Medulla oblongata (tissue), 1 donor: Measurements from ENCODE around the gene DPP8.
A peak's percentile ranks its signal among the peaks of the same experiment; 100 is the strongest.
"Not testable (repeated sequence)": the region's sequence is repeated elsewhere in the genome, so short reads cannot be mapped to it uniquely, and the experiment has no call there.

Source experiments
- DNase-seq: peaks from one replicate; pipeline ENCODE4 v3.0.0-alpha.2; 2015; ENCODE audit errors: extremely low spot score

The DPP8 gene

GRCh38 chr15:65516997-65517865 is at the start of gene DPP8:
DPP8 (minus strand) TSS chr15:65517689; CDS start chr15:65512553, 5,136 bp downstream.
- DNase-seq, result peak; percentile 93

DNA sequence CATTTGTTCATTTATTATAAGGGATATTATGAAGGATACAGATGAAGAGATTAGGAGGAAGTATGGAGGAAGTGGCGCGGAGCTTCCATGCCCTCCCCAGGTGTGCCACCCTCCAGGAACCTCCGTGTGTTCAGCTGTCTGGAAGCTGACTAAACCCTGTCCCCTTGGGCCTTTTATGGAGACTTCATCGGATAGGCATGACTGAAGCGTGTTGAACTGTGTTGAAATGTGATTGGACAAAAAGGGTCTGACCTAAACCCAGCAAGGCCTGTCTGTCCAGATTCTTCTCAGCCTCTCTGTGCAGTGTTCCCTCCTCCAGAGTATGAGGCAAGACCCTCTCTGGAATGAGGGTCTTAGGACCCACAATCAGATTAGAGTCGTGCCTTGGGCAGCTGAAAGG is 44.4 kb upstream of the DPP8 start:
- no peak for DNase-seq

DNA sequence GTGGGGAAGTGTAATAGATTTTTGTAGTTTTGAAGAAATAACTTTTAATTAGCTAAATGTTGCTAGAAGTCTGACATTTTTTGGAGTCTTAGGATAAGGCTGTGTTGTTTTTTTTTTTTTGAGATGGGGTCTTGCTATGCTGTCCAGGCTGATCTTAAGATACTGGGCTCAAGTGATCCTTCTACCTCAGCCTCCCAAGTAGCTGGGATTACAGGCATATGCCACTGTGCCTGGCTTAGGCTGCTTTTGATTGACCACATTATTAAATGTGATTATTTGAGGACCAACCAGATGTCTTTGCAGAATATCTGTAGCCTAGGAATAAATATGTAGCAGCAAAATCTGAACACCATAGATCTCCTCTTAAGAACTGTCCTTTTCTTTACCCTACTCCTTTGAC is 42.5 kb upstream of the DPP8 start:
- DNase-seq, result no peak

- DNase-seq, result no peak
These were observed 41.7 kb upstream of the DPP8 start for GRCh38 chr15:65558997-65559760.

GRCh38 chr15:65558336-65558735 is 40.8 kb upstream of the DPP8 start:
- DNase-seq, result no peak

- no peak for DNase-seq
These were observed 39.1 kb upstream of the DPP8 start for GRCh38 chr15:65556622-65557021.

GRCh38 chr15:65553691-65554090 is 36.2 kb upstream of the DPP8 start:
- no peak for DNase-seq

DNA sequence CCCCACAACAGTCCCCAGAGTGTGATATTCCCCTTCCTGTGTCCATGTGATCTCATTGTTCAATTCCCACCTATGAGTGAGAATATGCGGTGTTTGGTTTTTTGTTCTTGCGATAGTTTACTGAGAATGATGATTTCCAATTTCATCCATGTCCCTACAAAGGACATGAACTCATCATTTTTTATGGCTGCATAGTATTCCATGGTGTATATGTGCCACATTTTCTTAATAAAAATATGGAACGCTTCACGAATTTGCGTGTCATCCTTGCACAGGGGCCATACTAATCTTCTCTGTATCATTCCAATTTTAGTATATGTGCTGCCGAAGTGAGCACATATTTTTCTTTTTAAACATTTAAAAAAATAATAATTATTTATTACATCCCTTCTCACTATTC is 35.4 kb upstream of the DPP8 start:
- DNase-seq, result not testable (repeated sequence)

DNA sequence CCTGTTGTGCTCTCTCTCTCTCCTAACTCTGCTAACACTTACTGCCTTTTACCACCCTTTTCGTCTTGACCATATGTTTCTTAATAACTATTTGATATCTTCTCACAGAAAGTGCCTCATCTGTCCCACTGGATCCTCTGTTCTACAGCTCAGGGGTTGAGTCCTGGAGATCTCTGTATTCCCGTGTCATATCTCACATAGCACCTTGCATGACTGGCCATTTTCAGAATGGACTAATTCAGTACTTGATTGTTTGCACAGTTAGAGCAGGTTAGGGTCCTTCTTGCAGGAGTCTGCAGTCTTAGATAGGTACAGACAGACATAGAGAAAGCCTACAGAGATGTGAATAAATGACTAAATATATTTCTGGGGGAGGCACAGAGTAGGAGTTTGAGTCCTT is 33.7 kb upstream of the DPP8 start:
- DNase-seq, result no peak

DNA sequence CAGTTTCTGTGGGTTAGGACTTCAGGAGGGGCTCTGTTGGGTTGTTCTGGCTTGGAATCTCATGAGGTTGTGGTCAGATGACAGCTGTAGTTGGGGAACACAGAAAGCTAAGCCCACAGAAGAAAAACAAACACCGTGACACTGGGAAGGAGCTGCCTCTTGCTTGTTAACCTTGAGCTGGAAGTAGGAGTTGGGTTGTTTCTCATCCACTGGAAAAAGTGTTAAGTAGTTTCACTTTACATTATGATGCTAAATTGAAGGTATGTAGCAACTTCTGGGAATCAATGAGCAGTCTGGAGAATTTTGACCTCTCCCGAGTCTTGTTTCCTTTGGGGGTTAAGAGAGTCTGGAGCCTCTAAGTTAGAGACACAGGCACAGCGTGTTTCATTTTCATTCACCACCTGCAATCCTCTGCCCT is 33.2 kb upstream of the DPP8 start:
- DNase-seq, result peak; percentile 24

DNA sequence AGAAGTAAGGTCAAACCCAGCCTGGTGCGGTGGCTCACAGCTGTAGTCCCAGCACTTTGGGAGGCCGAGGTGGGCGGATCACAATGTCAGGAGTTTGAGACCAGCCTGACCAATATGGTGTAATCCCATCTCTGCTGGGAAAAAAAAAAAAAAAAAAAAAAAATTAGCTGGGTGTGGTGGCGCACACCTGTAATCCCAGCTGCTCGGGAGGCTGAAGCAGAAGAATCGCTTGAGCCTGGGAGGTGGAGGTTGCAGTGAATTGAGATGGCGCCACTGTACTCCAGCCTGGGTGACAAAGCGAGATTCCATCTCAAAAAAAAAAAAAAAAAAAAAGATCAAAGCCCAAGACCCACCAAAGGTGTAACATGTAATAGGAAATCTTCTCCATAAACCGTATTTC is 31.8 kb upstream of the DPP8 start:
- not testable (repeated sequence) for DNase-seq

- no peak for DNase-seq
These were observed 30.4 kb upstream of the DPP8 start for GRCh38 chr15:65547841-65548240.

DNA sequence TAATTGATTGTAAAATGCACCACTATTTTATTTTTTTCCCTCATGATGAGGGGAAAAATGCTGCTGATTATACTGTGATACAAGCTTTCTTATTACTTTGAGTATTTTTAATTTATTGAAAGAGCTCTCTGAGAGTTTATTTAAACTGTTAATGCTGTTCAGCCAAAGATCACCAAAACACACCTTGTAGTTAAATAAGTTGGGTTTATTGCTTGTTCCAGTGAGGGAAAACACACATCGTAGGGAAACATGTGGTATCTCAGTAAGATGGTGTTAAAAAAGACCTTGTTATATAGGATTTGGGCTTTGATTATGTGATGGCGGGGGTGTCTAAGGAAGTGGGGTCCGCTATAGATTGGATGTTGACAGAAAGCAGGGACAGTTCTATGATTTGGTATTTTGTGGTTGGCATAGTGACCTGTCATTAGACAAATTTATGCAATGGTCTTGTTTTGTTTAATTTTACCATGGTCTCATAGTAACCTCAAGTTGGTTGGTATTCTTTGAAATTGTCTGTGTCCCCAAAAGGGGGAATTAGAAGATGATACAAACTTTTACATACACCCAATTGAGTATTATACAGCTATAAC is 23.8 kb upstream of the DPP8 start:
- no peak for DNase-seq

DNA sequence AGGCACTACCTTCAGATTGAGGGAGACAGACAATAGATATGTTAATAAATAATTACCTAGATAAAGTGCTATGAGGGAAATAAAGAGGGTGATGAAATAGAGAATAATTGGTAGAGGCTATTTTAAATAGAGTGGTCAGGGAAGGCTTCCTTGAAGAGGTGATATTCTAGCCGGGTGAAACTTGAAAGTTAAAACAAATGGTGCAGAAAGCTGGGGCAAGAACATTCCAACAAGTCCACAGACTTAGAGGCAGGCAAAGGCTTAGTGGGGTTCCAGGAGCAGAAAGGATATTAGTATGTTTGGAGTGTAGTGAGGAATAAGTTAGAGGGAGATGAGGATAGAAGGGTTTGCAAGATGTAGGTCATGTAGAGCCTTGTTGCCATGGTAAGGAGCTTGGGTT is 22.8 kb upstream of the DPP8 start:
- no peak for DNase-seq

DNA sequence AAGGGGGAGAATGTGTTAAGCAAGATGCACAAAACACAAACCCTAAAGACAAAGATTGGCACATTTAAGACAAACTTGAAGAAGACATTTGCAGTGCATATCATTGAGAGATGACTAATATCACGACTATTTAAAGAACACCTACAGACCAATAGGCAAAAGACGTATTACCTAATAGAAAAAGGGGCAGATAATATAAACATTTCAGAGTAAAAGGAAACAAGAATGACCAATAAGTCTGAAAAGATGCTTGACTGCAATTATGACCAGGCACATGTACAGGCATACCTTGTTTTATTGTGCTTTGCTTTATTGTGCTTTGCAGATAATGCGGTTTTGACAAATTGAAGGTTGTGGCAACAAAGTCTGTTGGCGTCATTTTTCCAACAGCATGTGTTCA is 17.7 kb upstream of the DPP8 start:
- DNase-seq, result no peak

- DNase-seq, result no peak
These were observed 15.7 kb upstream of the DPP8 start for GRCh38 chr15:65533057-65533756.

- DNase-seq, result no peak
These were observed 15.2 kb upstream of the DPP8 start for GRCh38 chr15:65532738-65533051.

GRCh38 chr15:65530318-65531111 is 13.0 kb upstream of the DPP8 start, which contains the start of gene HACD3:
HACD3 (plus strand) TSS chr15:65530463; CDS start chr15:65530632, 169 bp downstream.
- peak; percentile 86 for DNase-seq

DNA sequence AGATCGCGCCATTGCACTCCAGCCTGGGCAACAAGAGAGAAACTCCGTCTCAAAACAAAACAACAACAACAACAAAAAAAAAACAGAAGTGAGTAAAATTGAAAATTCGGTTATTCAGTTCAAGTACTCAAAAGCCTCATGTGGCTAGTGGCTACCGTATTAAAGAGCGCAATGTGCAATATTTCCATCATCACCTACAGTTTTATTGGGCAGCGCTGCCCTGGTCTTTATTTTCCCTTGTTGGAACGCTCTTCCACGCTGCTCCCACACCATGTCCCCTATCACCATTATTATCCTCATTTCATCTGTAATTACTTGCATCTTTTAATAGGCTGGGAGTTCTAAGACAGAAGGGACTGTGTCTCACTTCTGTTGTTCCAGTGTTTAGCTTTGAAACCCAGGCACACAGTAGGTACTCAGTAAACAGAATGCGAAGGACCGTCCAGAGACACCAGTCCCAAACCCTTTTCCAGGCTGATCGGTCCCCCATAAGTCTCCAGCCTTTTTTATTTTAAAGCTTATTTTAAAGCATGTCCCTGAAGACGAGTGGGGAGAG is 12.4 kb upstream of the DPP8 start:
- no peak for DNase-seq

DNA sequence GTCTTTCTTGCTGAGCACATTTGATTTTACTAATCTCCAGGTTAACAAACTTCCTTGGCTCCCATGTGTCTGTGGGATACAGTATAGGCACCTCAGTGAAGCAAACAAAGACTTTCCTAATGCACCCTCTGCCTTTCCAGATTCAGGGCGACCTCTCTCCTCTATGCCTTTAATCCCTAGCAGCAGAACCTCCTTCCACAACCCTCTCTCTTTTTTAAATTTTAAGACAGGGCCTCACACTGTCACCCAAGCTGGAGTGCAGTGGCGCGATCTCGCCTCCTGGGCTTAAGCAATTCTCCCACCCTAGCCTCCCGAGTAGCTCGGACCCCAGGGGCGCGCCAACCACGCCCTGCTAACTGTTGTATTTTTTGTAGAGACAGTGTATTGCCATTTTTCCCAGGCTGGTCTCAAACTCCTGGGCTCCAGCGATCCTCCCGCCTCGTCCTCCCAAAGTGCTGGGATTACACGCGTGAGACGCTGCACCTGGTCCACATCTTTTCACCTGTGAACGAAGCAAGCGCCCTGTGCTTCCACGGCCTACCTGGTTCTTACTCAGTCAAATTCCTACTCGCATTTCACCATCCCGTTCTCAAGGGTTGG is 11.1 kb upstream of the DPP8 start:
- no peak for DNase-seq
